GM18909 (cell line): ENCODE results near the gene GLRA1.

Experiments
- ATAC-seq: cut with Tn5 transposase; IDR thresholded peaks from one replicate; pipeline ENCODE4 v1.9.1; 2021; ENCODE audit warnings: mild to moderate bottlenecking; ENCODE audit not compliant: unreplicated experiment, poor library complexity

The GLRA1 gene

DNA sequence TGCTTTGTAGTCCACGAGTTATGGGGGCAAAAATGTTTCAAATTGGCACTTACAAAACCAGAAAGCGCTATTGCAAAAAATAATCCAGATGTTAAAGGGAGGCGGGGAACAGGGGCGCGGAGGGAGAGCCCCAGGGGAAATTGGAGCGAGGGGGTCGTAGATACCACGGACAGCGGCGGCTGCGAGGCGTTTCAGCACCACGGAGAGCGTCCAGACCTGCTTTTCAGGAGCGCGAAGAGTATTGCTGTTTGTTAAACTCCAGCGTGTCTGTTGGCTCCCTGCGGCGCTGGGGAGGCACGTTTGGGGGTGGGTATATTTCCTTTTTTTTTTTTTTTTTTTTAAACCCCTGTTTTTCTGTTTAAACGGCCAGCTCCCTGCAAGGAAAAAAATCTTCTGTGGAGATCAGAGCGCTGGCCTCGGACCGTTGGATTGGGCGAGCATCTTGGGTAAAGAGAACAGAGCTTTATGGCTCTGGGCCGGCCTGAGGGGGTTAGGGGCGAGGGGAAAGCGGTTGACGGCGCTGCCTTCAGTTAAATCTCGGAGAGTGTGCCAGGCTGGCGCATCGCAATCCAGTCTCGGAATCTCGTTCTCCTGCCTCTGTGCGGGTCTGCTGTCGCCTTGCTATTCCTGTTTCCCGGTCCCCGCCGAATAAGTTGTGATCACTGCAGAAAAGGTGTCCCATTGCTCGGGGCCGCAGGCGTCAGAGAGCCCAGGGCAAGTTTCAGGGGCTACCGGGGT is at the start of gene GLRA1:
GLRA1 (minus strand) TSS at position 288 of the 738 bp plus-strand sequence. CDS start 302 bp downstream, outside the sequence.
- no peak for ATAC-seq

DNA sequence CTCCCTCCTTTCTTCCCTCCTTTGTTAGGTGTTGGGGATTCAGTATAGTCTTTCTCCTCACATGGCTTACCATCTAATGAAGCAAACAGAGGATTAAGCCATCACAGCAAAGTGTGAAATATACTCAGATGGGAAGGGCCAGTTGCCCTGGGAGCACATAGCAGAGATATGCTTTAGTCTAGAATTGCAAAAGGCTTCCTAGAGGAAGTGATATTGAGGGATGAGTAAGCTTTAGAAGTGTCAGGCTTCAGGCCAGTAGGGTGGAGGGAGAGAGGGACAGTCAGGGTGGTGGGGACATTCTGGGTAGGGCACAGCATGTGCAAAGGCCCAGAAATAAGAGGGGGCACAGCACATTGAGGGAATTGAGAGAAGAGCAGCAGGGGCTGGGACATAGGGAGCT is 46.2 kb upstream of the GLRA1 start:
- ATAC-seq: no peak

DNA sequence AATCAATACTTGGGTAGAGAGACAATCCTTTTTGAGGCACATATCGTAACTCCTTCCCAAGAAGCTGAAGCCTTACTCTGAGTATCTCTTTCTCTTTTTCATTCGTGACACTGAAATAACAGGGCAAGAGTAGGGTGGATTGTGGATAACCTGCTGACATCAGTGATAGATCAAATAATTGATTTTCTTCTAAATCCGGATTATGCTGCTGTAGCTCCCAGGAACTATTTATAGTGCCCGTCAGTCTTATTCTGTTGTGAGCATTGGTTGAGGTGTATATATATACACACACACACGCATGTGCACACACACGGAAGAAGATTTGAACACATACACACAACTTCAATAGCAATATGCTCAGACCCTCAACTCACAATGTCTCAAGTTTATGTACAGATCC is 43.2 kb upstream of the GLRA1 start:
- ATAC-seq: no peak

DNA sequence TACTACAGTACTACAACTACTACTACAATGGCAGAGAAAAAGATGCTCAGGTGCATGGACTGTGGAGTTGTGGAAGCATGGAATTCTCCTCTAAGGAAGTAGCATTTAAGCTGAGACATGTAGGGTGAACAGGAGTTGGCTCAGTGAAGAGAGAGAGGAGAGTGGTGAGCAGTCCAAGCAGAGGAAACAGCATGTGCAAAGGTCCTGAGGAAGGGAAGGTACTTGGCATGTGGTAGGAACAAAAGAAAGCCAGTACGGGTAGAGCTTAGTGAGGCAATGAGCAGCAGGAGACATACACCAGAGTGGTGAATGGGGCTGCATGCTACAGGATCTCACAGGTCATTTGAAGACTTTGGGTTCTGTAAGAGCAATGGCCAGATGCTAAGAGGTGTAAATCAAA is 41.4 kb upstream of the GLRA1 start:
- ATAC-seq: no peak

DNA sequence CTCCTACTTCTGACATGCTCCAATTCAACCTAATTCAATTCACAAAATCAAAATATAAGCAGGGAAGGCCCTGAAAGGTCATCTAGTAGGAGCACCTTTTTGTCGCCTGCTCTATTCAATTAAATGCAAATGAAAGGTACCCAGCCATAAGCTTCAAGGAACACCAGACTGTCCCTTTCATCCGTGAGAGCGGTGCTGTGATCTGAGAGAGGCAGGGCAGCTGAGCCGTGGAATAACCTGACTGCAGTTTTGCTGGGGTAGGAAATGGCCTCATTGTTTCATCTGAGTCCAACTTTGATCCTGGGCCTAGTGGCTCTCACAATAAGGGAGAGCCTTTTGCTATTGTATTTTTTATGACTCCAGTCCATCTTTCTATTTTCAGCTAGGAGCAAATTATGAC is 39.8 kb upstream of the GLRA1 start:
- ATAC-seq: no peak

DNA sequence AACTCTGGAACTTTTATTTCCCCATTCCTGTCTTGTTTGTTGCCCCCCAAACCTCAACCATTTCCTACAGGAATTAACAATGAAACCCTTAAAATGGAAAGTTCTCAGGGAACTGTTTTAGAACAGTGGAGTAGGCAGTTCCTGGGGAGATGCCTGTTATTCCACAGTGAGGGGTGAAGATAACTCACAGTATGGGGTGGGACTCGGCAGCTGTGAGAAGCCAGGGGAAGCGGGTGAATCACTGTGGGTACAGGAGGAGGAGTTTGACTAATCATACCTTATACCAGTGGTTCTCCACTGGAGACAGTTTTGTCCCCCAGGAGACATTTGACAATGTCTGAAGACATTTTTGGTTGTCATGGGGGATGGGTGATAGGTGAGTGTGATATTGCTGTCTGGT is 36.9 kb upstream of the GLRA1 start:
- no peak for ATAC-seq

DNA sequence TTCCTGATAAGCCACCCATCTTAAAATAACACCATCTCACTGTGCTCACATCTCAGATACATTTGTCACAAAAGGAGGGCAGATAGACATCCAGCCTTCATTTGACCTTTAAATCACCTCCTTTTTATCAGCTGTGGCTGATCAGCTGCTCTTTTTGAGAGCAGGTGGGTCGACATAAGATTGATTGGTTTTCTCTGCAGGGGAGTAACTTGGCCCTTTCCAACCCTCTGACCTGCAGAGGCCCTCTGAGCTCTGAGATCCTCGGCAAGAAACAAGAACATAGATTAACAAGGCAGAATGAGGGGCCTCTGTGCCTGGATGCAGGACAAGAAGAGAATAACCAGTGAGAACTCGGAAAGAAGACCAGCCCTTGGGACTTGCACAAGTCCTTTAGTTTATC is 33.5 kb upstream of the GLRA1 start:
- no peak for ATAC-seq

DNA sequence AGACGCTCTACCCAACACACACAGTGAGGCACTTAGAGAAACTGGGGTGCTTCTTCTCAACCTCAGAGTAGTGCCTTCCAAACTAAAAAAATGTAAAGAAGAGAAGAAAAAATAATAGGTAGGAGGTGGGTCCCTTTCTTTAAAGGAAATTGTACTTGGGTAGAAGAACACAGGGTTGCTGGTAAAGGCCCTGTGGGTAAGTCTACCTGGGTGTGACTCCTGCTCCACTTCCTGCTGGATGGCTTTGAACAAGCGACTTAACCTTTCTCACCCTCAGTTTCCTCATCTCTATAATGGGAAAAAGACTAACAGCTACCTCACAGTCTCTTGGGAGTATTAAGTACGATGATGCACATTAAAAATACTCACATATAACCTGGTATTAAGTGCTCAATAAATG is 32.1 kb upstream of the GLRA1 start:
- ATAC-seq: no peak

DNA sequence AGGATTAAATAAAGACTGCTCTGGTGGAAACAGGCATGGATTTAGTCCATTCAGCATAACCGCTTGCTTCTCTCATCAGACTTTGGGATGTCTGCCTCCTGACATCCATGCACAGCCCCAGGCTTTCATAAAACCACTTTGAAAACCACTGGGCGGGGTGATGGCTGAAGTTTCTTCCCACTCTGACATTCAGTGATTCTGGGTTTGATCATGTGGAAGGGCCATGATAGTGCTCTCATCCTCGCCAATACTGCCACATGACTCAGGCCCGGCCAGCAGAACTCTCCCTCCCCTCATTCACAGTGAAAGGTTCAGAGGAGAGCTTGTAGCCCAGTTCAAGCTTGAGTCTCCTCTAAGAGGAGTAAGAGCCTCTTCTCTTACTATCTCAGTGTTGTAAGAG is 29.6 kb upstream of the GLRA1 start:
- no peak for ATAC-seq

DNA sequence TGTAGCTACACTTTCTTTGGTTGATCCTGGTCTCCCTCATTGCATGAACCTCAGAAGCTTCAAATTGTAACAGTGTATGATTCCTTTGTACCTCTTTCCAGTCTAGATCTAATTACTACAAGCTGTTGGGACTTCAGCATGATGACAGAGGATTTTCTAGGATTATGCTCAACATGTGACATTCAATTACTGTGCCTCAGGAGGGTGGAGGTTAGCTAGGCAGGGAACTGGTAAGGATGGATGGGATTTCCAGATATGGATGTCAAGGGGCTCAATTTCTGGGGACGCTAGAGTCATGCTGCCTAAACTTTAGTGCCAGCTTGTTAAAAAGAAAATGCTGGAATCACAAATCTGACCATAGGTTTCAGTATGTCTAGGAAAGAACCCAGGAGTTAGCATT is 29.2 kb upstream of the GLRA1 start:
- no peak for ATAC-seq

DNA sequence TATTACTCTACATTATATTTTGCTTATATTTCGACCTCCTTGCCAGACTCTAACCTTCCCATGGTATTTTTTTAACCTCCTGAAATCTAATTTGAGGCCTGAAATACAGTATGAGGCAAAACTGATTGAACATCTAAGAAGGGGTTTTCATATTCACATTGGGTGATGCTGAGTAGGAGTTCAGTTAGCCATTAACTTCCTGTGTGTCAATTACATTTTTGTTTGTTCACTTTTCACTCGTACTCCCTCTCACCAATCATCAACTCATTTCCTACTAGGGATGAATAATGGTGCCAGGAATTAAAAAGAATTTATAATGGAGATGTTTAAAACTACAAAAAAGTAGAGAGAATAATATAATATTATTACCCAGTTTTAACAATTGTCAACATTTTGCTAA is 27.6 kb upstream of the GLRA1 start:
- ATAC-seq: no peak

DNA sequence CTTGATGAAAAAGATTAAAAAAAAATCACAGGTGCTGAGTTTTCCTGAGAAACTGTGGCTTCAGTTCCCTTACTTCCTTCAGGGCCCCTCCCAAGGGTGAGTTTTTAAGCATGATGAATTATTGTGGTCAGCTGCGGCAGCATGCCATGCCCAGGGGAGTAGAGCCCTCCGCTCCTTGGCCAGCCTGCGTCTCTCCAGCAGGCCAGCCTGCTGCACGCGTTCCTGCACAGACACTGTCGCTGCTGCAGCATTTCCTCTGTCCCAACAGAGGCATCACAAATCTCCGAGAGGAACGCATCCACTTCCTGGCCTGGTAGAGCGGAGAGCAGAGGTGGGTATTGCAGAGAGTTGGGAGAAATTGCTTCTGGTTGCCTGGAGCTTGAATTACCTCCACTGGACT is 26.1 kb upstream of the GLRA1 start:
- ATAC-seq: no peak

DNA sequence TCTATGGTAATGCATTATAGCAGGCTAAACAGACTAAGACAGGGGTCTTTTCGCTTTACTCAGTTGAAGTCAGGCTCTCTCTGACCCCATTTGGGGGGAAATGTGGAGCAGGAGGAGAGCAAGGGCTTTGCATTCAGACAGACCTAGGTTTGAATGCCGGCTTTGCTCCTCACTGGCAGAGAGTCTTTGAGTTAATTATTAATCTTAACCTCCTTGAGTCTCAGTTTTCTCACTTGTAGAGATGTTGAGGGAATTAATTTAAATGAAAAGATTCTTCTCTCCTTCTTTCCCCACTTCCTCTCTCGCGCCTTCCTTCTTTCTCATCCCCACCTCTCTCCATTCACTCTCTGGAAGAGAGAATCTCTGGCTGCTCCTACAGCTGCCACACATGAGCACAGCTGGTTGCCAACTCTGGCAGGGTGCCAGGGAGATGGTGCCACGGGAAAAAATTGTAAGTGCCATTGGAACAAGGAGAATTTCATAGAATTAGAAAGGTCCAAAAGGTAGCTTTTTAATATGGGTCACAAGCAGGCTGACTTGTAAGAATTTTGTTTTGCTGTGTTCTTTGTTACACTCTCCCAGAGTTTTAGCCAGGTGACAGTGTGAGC is 25.2 kb upstream of the GLRA1 start:
- ATAC-seq: no peak

DNA sequence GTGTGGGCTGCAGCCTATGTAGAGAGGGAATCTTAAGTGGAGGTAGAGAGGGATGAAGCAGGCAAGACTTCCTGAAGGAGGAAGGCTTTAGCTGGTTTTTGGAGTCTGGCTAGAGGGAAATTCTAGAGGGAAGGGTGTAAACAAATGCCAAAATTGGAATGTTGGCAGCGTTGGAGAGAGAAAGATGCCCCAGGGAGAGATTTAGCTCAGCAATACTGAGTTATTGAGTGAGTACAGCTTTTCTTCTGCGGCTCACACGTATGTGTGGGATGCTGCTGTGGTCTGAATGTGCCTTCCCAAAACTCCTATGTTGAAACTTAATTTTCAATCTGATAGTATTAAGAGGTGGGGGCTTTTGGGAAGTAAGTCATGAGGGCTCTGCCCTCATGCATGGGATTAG is 24.5 kb upstream of the GLRA1 start:
- ATAC-seq: no peak

DNA sequence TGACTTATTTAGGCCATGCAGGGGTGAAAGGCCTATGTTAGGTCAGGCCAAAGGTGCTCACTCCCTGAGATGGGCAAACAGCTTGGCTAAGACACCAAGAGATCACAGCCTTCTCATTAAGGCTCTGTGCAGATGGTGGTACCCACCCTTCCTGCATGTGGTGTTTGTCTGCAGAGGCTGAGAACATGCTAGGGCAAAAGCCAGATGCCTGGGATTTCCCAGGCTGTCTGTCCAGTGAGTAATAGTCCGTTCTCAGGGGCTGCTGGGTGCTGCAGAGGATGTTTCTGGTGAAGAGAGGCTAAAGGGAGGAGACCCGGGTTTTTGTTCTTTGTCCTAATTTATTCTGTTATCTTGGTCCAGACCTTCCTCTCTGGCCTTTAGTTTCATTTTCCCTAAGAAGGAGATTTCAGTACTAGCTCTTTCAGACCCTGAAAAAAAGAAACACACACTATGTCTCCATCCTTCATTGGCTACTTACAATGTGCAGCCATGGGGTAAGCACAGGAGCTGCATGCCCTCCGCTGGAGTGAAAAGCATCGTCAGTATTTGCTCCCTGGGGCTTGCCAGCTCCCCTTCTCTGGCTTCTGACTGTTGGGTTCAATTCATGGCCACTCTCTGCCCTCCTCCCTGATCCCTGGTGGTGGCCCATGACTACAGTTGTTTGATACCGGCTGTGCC is 23.4 kb upstream of the GLRA1 start:
- ATAC-seq: no peak

DNA sequence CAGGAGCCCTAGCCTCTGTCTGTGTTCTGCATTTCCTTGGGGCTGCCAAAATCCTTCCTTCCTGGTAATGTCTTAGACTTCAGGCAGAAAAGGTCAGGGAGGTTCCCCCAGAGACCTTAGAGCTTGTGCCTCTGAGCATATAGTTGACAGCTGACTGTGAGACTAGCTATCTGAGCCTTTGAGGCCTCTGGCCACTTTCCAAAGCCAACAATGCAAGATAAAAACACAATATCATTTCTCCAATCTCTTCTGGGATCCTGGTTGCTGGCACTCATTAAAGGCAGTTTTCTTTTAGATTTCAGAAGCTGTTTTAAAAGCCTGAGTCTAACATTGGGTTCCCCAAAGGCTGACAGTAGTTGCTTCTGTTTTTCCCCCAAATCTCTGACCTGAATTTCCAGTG is 13.2 kb upstream of the GLRA1 start:
- ATAC-seq: no peak

DNA sequence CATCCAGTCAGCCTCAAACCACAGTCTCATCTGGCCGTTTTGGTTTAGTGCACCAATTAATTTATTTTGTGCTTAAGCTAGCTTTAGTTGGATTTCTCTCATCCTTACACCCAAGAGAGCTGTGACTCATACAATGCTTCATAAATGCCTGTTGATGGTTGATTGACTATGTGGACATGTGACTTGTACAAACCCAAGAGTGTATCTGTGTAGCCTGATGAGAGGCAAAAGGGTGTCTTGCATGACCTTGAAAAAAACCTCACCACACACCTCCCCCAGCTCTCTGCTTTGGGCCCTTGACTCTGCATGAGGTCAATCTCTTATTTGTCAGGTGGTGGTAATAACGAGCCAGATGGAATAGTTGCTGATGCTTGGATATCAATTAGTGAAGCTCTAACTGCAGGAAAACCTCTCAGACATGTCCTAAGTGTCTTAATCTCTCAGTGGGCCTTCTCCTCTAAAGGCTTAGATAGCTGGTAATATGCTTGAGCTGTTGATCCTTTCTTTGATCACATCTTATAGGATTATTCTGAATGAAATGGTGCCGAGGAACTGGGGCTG is 10.6 kb upstream of the GLRA1 start:
- ATAC-seq: no peak

DNA sequence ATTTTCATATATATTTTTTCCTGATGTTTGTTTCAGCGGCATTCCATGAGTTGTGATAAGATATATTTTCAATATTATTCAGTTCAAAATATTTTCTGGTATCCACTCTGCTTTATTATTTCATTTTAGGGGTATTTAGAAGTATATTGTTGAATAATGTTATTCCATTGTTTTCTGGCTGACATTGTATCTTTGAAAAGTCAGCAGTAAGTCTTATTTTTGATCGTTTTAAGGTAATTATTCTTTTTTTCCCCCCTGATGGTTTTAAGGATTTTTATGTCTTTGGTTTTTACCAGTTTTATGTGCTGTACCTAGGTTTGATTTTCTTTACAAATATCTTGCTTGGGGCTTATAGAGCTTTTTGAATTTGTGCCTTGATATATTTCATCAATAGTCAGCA is 6.6 kb upstream of the GLRA1 start:
- ATAC-seq: no peak

DNA sequence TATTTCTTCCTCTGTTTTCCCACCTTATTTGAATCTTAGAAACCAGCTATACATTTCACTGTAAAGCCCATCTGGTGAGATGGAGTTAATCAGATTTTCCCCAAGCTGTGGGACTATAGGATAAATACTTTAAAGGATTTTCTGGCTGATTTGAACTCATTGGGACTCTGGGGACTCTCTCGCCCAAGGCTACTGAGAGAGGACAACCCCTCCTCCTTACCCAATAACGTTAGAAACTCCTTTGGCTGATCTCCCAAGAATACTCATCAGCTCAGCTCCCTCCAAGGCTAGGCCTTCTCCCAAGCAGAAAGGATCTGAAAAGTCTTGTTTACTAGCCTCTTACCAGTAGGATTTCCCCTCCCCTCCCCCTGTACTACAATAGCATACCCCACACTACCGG is 1.5 kb upstream of the GLRA1 start:
- no peak for ATAC-seq

DNA sequence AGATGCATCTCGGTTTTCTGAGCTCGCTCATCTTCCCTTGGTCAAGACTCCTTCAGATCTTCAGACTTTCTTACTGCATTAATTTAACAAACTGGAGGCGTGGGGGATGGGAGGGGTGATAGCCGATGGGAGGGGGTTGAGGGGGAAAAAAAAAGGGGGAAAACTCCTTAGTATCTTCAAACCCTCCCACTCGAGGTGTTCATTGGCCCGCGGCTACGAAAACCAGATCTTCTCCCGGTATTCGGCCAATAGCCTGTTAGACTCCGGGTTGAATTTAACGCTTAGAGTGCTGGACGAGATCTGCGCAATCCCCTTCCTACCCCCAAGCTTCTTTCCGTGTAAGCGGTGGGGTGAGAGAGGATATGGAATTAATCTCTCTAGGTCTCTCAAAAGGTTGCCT is 689 bp upstream of the GLRA1 start:
- ATAC-seq: no peak

DNA sequence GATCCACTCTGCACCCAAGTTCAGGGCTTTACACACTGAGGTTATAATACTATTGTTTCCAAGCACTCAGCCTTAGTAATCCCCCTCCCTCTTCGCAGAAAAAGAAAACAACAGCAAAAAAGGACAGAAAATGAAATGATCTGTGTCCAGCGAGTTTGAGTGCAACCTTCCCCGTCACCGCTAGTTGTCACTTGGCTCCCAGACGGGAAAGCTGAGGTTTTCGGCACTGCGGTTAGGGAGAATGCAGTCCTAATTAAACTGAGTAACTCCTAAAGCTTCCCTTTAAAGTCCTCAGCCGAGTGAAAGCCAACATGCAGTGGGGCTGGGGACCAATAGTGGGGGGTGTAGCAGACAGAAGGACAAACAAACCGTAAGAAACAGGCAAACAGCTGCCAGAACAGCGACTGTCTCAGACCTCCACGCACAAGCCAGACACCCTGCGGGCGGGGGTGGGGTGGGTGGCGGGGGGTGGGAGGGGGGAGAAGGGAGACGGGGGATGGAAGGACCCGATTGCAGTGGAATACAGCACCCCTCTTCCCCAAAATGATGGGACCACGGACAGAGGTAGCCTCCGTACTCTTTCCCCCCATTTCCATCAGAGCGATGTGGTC is 680 bp downstream of the GLRA1 start:
- ATAC-seq: no peak
